GM12878 (cell line): ENCODE measurements around the gene NAALADL2. TPM values are rescaled to one million over a fixed set of nuclear protein-coding genes. Genes with fewer than 3 reads are reported as not detected.

Source experiments
- ATAC-seq: fragments of 200-7000 bp; cut with Tn5 transposase; 3 replicates; pipeline ENCODE4 v1.9.1; 2020; ENCODE audit warnings: mild to moderate bottlenecking, moderate library complexity
- BruUV-seq: library from RNA; stranded (reverse); fragments of 400-500 nt; replicated peaks from 2 replicates; lab custom pipeline; 2021; lab: Mats Ljungman, UMichigan
- CTCF ChIA-PET: fragments of 300-600 bp; sonication (Branson Sonifier 250); formaldehyde crosslinking; extraction: SDS; loops from one replicate; lab custom pipeline; 2021; ENCODE audit warnings: inconsistent platforms; lab: Yijun Ruan, JAX
- POLR2A ChIA-PET: fragments of 350-600 bp; formaldehyde crosslinking; extraction: SDS; loops from one replicate; lab custom pipeline; 2021; ENCODE audit warnings: inconsistent platforms; lab: Charles Lee
- RAD21 ChIA-PET: fragments of 300-600 bp; sonication (Branson Sonifier 250); formaldehyde crosslinking; loops from one replicate; lab custom pipeline; 2023; ENCODE audit warnings: antibody characterized with exemption; ENCODE audit not compliant: unreplicated experiment; lab: Charles Lee
- SMC1A ChIA-PET: fragments of 300-600 bp; sonication (Branson Sonifier 250); formaldehyde crosslinking; loops from one replicate; lab custom pipeline; 2023; ENCODE audit not compliant: unreplicated experiment, uncharacterized antibody; lab: Charles Lee
- DNase-seq: peaks from one replicate; pipeline ENCODE4 v3.0.0-alpha.2; 2011; ENCODE audit warnings: low read depth, low spot score
- FAIRE-seq: peaks from 3 replicates; lab custom pipeline; 2011; peaks lifted over from hg19 to GRCh38; lab: Jason Lieb, UNC
- H2AFZ ChIP-seq: 2 replicates; pipeline ENCODE4 v1.6.0; 2011; ENCODE audit warnings: low read depth, low read length, control low read depth; ENCODE audit not compliant: control insufficient read depth
- H3K27ac ChIP-seq: 2 replicates; pipeline ENCODE4 v1.5.1; 2011; ENCODE audit warnings: control low read depth; ENCODE audit not compliant: control insufficient read depth, insufficient read depth
- H3K27me3 ChIP-seq, 2 experiments: replicated peaks in 1 of 2; 2 replicates each; pipeline versions ENCODE4 v1.6.0 to v1.6.1; 2011; ENCODE audit warnings: low read length in 1 of 2; ENCODE audit not compliant: control insufficient read depth in 2 of 2, insufficient read depth in 2 of 2
- H3K36me3 ChIP-seq, 2 experiments: 2 replicates each; pipeline ENCODE4 v1.5.1; 2011; ENCODE audit warnings: low read length in 1 of 2; ENCODE audit not compliant: control insufficient read depth in 2 of 2, insufficient read depth in 2 of 2
- H3K4me1 ChIP-seq: 2 replicates; pipeline ENCODE4 v1.6.1; 2011; ENCODE audit warnings: mild to moderate bottlenecking, low read length, moderate library complexity, mixed read lengths; ENCODE audit not compliant: control insufficient read depth, insufficient read depth
- H3K4me2 ChIP-seq: 2 replicates; pipeline ENCODE4 v1.6.0; 2011; ENCODE audit warnings: control low read depth; ENCODE audit not compliant: control insufficient read depth, insufficient read depth
- H3K4me3 ChIP-seq: fragments of 200-600 bp; sonication (generic); 2 replicates; pipeline ENCODE4 v1.5.1; 2016
- H3K79me2 ChIP-seq: 2 replicates; pipeline ENCODE4 v1.6.0; 2011; ENCODE audit warnings: low read length; ENCODE audit not compliant: control insufficient read depth, insufficient read depth
- H3K9ac ChIP-seq: 2 replicates; pipeline ENCODE4 v1.8.0; 2011; ENCODE audit warnings: low read length, control low read depth, mixed read lengths; ENCODE audit not compliant: control insufficient read depth, insufficient read depth
- H3K9me3 ChIP-seq: replicated peaks from 3 replicates; pipeline ENCODE4 v1.5.1; 2011; ENCODE audit warnings: mild to moderate bottlenecking, low read length; ENCODE audit not compliant: control insufficient read depth, insufficient read depth
- H4K20me1 ChIP-seq: 2 replicates; pipeline ENCODE4 v1.6.0; 2011; ENCODE audit not compliant: control insufficient read depth, insufficient read depth
- BCL11A ChIP-seq: IDR thresholded peaks from 2 replicates; pipeline ENCODE4 v1.6.1; 2011; ENCODE audit warnings: low read depth, low read length
- CBX3 ChIP-seq: fragments of 200-600 bp; sonication (generic); IDR thresholded peaks from 2 replicates; pipeline ENCODE4 v1.6.1; 2016; ENCODE audit warnings: low read depth, borderline replicate concordance
- CBX5 ChIP-seq: sonication (generic); IDR thresholded peaks from 2 replicates; pipeline ENCODE4 v1.6.1; 2016; ENCODE audit warnings: low read depth, moderate library complexity, mild to moderate bottlenecking, inconsistent platforms
- CHD4 ChIP-seq: fragments of 200-600 bp; sonication (generic); IDR thresholded peaks from 2 replicates; pipeline ENCODE4 v1.6.1; 2016; ENCODE audit warnings: mild to moderate bottlenecking
- CREM ChIP-seq: IDR thresholded peaks from 2 replicates; pipeline ENCODE4 v1.6.1; 2014; ENCODE audit warnings: antibody characterized with exemption, low read depth
- EZH2 ChIP-seq: IDR thresholded peaks from 2 replicates; pipeline ENCODE4 v1.6.1; 2012; ENCODE audit warnings: low read depth, mild to moderate bottlenecking, control low read depth, inconsistent platforms, low read length, borderline replicate concordance; ENCODE audit not compliant: control insufficient read depth
- FOS ChIP-seq: IDR thresholded peaks from 3 replicates; pipeline ENCODE4 v1.6.1; 2011; ENCODE audit warnings: borderline replicate concordance; ENCODE audit not compliant: insufficient read length; ENCODE audit errors: extremely low read depth
- HDAC2 ChIP-seq: fragments of 200-600 bp; sonication (generic); IDR thresholded peaks from 2 replicates; pipeline ENCODE4 v1.6.1; 2017
- IKZF2 ChIP-seq, 2 experiments: fragments of 450-650 bp; IDR thresholded peaks; 2 replicates each; pipeline ENCODE4 v1.6.1; 2017; ENCODE audit warnings: mild to moderate bottlenecking in 2 of 2, moderate library complexity in 2 of 2
- MXI1 ChIP-seq: fragments of 150-350 bp; IDR thresholded peaks from 2 replicates; pipeline ENCODE4 v1.6.1; 2011; ENCODE audit warnings: low read depth, mild to moderate bottlenecking, inconsistent platforms, low read length, improper control_type of control experiment
- MYB ChIP-seq: fragments of 150-350 bp; IDR thresholded peaks from 2 replicates; pipeline ENCODE4 v1.6.1; 2014; ENCODE audit warnings: mild to moderate bottlenecking, low read depth, low read length, borderline replicate concordance
- NBN ChIP-seq: fragments of 450-650 bp; IDR thresholded peaks from 2 replicates; pipeline ENCODE4 v1.6.1; 2016
- NRF1 ChIP-seq: conservative IDR thresholded peaks from 2 replicates; pipeline ENCODE4 v1.6.1; 2011; ENCODE audit warnings: mild to moderate bottlenecking, low read depth, low read length, improper control_type of control experiment
- POLR2AphosphoS5 ChIP-seq: IDR thresholded peaks from 2 replicates; pipeline ENCODE4 v1.6.1; 2011; ENCODE audit warnings: mild to moderate bottlenecking, low read length, inconsistent platforms
- SMC3 ChIP-seq: IDR thresholded peaks from 2 replicates; pipeline ENCODE4 v1.6.1; 2011; ENCODE audit warnings: low read length, improper control_type of control experiment, borderline replicate concordance
- SPI1 ChIP-seq: IDR thresholded peaks from 2 replicates; pipeline ENCODE4 v1.6.1; 2011; ENCODE audit warnings: low read depth, mild to moderate bottlenecking, low read length, moderate library complexity, borderline replicate concordance; ENCODE audit not compliant: insufficient read depth
- SREBF1 ChIP-seq: IDR thresholded peaks from 2 replicates; pipeline ENCODE4 v1.6.1; 2012; ENCODE audit warnings: mild to moderate bottlenecking, low read length
- SREBF2 ChIP-seq: IDR thresholded peaks from 2 replicates; pipeline ENCODE4 v1.6.1; 2012; ENCODE audit warnings: mild to moderate bottlenecking, low read length
- YBX1 ChIP-seq: fragments of 450-650 bp; IDR thresholded peaks from 2 replicates; pipeline ENCODE4 v1.6.1; 2016; ENCODE audit warnings: antibody characterized with exemption
- YY1 ChIP-seq: IDR thresholded peaks from 2 replicates; pipeline ENCODE4 v1.6.1; 2011; ENCODE audit warnings: low read depth, mild to moderate bottlenecking, low read length
- ZNF207 ChIP-seq: fragments of 450-650 bp; IDR thresholded peaks from 2 replicates; pipeline ENCODE4 v1.6.1; 2014; ENCODE audit warnings: antibody characterized with exemption, mild to moderate bottlenecking, borderline replicate concordance
- ZNF217 ChIP-seq: fragments of 450-650 bp; IDR thresholded peaks from 2 replicates; pipeline ENCODE4 v1.6.1; 2017; ENCODE audit warnings: antibody characterized with exemption, mild to moderate bottlenecking
- ZNF274 ChIP-seq: IDR thresholded peaks from one replicate; pipeline ENCODE4 v1.8.0; 2011; ENCODE audit not compliant: insufficient read length, insufficient read depth
- WGBS: methylation state at CpG from one replicate; pipeline ENCODE4 v1.1.6; 2016; ENCODE audit warnings: low lambda C conversion rate; ENCODE audit not compliant: insufficient replicate concordance, insufficient coverage; ENCODE audit errors: missing lambda C conversion rate; 5-methylcytosine and 5-hydroxymethylcytosine counted together
- in situ Hi-C: fragments of 300-500 bp; cut with MboI; formaldehyde crosslinking; loops from 9 replicates; pipeline ENCODE4 v1.14.3; 2018; ENCODE audit warnings: mixed read lengths
- intact Hi-C: fragments of 100-400 bp; cut with micrococcal nuclease; formaldehyde crosslinking; loops from one replicate; pipeline ENCODE4 v1.14.2; 2022; ENCODE audit not compliant: unreplicated experiment
- polyA plus RNA-seq, 11 experiments: library from polyadenylated mRNA; depleted of rRNA in 4 of 11; unstranded in 6 of 11; stranded (reverse) in 5 of 11; fragments of >200 nt; fragmentation: Nextera tagmentation in 4 of 11; fragmentation: Illumina TruSeq in 1 of 11; extraction: Ambion mirVana in 4 of 11; extraction: Trizol in 1 of 11; gene quantifications; 1 replicate in 1 of 11; 2 replicates in 10 of 11; pipeline versions ENCODE4 v1.2.1 to v1.2.3, GENCODE V29; 2011 to 2016; ENCODE audit warnings: inconsistent platforms in 2 of 11, missing spikeins in 2 of 11, low read depth in 1 of 11
- total RNA-seq, 4 experiments: library from RNA; depleted of rRNA in 3 of 4; stranded (reverse); fragments of >200 nt in 3 of 4; fragmentation: Illumina TruSeq in 1 of 4; extraction: Trizol in 1 of 4; gene quantifications; 2 replicates each; pipeline versions ENCODE4 v1.2.1 to v1.2.3, GENCODE V29; 2013 to 2021
- TF ChIP-seq, protein P1 (sequence below), 3 experiments: IDR thresholded peaks in 2 of 3; conservative IDR thresholded peaks in 1 of 3; 2 replicates each; pipeline ENCODE4 v1.5.1; 2011; ENCODE audit warnings: low read depth in 3 of 3, low read length in 3 of 3, mild to moderate bottlenecking in 3 of 3, control low read depth in 2 of 3, moderate library complexity in 2 of 3, inconsistent platforms in 1 of 3, mixed read lengths in 1 of 3; ENCODE audit not compliant: control insufficient read depth in 2 of 3, insufficient read depth in 1 of 3; ENCODE audit errors: extremely low read depth in 1 of 3

Gene NAALADL2
- total and polyA plus RNA-seq, 10 of the 15 experiments (the other 5 are each of a cell fraction or from before 2014, with no cell fraction given), result 0.06 to 10.8 (median 0.46) TPM

DNA sequence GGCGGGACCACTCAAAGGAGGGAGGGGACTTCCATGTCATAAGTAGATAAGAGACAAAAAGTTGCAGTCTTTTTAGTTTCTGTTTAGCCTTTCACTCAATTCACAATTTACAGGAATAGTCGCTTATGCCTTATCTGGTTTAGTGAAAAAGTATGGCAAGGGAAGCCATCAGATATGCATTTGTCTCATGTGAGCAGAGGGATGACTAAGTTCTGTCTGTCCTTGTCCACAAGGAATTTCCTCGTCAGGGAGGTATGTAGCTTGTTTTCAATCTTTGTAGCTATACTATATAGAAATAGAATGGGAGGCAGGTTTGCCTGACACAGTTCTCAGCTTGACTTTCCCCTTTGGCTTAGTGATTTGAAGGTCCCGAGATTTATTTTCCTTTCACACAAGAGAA is 882.8 kb downstream of the NAALADL2 start (continued):
- TF ChIP-seq BCL11A (no peak), ZNF274 (no peak), HDAC2 (no peak), FOS (no peak)

DNA sequence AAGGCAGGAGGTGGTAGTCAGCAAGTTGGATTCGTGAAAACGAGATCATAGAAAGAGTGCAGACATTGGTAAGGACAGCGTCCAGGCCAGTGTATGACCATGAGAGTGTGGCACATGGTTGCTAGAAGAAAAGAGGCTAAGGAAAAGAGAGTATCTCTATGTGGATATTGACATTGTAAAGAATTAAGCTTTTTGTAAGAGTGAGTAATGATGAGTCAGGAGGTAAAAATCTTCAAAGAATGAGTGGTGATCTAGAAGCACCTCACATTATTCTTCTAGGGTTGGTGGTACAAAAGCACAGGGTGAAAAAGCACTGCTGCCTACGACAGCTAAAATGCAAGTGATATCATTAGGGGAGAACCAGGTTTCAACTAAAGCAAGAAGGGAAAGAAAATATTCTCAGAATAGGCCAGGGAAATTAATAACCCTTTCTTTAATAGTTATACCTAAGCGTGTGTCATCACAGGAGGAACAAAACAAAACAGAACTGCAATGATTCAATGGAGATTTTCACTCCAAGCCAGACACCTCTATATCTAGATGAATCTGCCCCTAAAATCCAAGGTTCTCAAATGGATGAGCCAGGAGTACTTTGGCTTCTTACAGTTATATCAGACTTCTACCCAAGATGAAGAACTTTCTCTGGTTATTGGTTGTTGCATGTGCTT is 884.7 kb downstream of the NAALADL2 start:
- SMC1A ChIA-PET, result no interaction called here
- Histone ChIP-seq H4K20me1 (no peaks in the 10 kb centered on the region), H3K4me3 (no peak overlapping the region), H3K27ac (no peak overlapping the region), H3K9ac (no peak overlapping the region), H3K9me3 (no peaks in the 10 kb centered on the region), H2AFZ (no peak overlapping the region), H3K79me2 (no peaks in the 10 kb centered on the region), H3K4me2 (no peak overlapping the region), H3K27me3 (no peaks in the 10 kb centered on the region), H3K4me1 (no peaks in the 10 kb centered on the region), H3K36me3 (no peaks in the 10 kb centered on the region)
- POLR2A ChIA-PET, result no interaction called here
- CTCF ChIA-PET, result no interaction called here
- ATAC-seq, result no peak
- RAD21 ChIA-PET, result no interaction called here
- intact Hi-C loops (no loop called here), in situ Hi-C loops (no loop called here)
- DNase-seq, result no peak
- no peak for FAIRE-seq
- TF ChIP-seq MXI1 (no peak), EZH2 (no peak), YY1 (no peak), SREBF1 (no peak), POLR2AphosphoS5 (no peak), SREBF2 (no peak), SPI1 (no peak), NRF1 (no peak), ZNF207 (no peak), IKZF2 (IDR thresholded peaks at IDR 0.05) (no peak), CBX5 (no peak), CREM (no peak), YBX1 (no peak), NBN (no peak), SMC3 (no peak), CBX3 (no peak), ZNF217 (no peak), CHD4 (no peak), MYB (no peak)
- TF ChIP-seq, protein P1, sequence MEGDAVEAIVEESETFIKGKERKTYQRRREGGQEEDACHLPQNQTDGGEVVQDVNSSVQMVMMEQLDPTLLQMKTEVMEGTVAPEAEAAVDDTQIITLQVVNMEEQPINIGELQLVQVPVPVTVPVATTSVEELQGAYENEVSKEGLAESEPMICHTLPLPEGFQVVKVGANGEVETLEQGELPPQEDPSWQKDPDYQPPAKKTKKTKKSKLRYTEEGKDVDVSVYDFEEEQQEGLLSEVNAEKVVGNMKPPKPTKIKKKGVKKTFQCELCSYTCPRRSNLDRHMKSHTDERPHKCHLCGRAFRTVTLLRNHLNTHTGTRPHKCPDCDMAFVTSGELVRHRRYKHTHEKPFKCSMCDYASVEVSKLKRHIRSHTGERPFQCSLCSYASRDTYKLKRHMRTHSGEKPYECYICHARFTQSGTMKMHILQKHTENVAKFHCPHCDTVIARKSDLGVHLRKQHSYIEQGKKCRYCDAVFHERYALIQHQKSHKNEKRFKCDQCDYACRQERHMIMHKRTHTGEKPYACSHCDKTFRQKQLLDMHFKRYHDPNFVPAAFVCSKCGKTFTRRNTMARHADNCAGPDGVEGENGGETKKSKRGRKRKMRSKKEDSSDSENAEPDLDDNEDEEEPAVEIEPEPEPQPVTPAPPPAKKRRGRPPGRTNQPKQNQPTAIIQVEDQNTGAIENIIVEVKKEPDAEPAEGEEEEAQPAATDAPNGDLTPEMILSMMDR (IDR thresholded peaks at IDR 0.05 in 2 of 3, conservative IDR thresholded peaks at IDR 0.05 in 1 of 3; ENCODE audit: control insufficient read depth in 2 of 3, extremely low read depth in 1 of 3, insufficient read depth in 1 of 3, low read depth in 3 of 3, low read length in 3 of 3), result no peak
- no TSS peak for BruUV-seq
- 13% methylated on average over 5 of the region's 5 CpGs for WGBS
